Trophoblast cell (in vitro differentiated cells and primary cell): ENCODE measurements around the gene CRYBA4.

Source experiments
- DNase-seq, 2 donors: peaks; one replicate each; pipeline ENCODE4 v3.0.0-alpha.2; 2016
- H2AFZ ChIP-seq: 2 replicates; pipeline ENCODE4 v1.6.1; 2013; ENCODE audit warnings: low read length, moderate library complexity, mild to moderate bottlenecking; ENCODE audit not compliant: insufficient read depth, poor library complexity
- H2AK5ac ChIP-seq: 2 replicates; pipeline ENCODE4 v1.6.1; 2013; ENCODE audit warnings: mild to moderate bottlenecking, low read length
- H2BK120ac ChIP-seq: 2 replicates; pipeline ENCODE4 v1.6.1; 2013; ENCODE audit warnings: low read length, mild to moderate bottlenecking, moderate library complexity; ENCODE audit not compliant: insufficient read depth, poor library complexity
- H2BK12ac ChIP-seq: 2 replicates; pipeline ENCODE4 v1.6.1; 2013; ENCODE audit warnings: mild to moderate bottlenecking, low read length, moderate library complexity
- H2BK5ac ChIP-seq: 2 replicates; pipeline ENCODE4 v1.6.1; 2013; ENCODE audit warnings: low read length, low read depth, moderate library complexity, mild to moderate bottlenecking; ENCODE audit not compliant: poor library complexity
- H3K14ac ChIP-seq: 2 replicates; pipeline ENCODE4 v1.6.1; 2013; ENCODE audit warnings: mild to moderate bottlenecking, low read length
- H3K18ac ChIP-seq: 2 replicates; pipeline ENCODE4 v1.6.1; 2013; ENCODE audit warnings: mild to moderate bottlenecking, low read length
- H3K23ac ChIP-seq: 2 replicates; pipeline ENCODE4 v1.6.1; 2013; ENCODE audit warnings: low read length
- H3K27ac ChIP-seq: 2 replicates; pipeline ENCODE4 v1.5.1; 2013; ENCODE audit warnings: low read depth, mild to moderate bottlenecking, inconsistent platforms, low read length, moderate library complexity
- H3K27me3 ChIP-seq: 2 replicates; pipeline ENCODE4 v1.6.1; 2013; ENCODE audit warnings: inconsistent platforms, mild to moderate bottlenecking, low read length, moderate library complexity; ENCODE audit not compliant: insufficient read depth
- H3K36me3 ChIP-seq, 2 experiments: 1 replicate in 1 of 2; 2 replicates in 1 of 2; pipeline ENCODE4 v1.6.1; 2013; ENCODE audit warnings: low read length in 2 of 2, mild to moderate bottlenecking in 2 of 2, moderate library complexity in 1 of 2; ENCODE audit not compliant: insufficient read depth in 2 of 2, control insufficient read depth in 1 of 2
- H3K4ac ChIP-seq: 2 replicates; pipeline ENCODE4 v1.6.1; 2013; ENCODE audit warnings: low read depth, mild to moderate bottlenecking, low read length, moderate library complexity
- H3K4me1 ChIP-seq, 2 experiments: 1 replicate in 1 of 2; 2 replicates in 1 of 2; pipeline ENCODE4 v1.6.1; 2013; ENCODE audit warnings: low read length in 2 of 2, mild to moderate bottlenecking in 2 of 2, moderate library complexity in 1 of 2; ENCODE audit not compliant: insufficient read depth in 2 of 2, control insufficient read depth in 1 of 2
- H3K4me2 ChIP-seq: 2 replicates; pipeline ENCODE4 v1.6.1; 2013; ENCODE audit warnings: inconsistent platforms, mild to moderate bottlenecking, low read length, moderate library complexity
- H3K4me3 ChIP-seq: 2 replicates; pipeline ENCODE4 v1.5.1; 2013; ENCODE audit warnings: mild to moderate bottlenecking, low read depth, low read length, inconsistent platforms
- H3K79me1 ChIP-seq: one replicate; pipeline ENCODE4 v1.6.1; 2013; ENCODE audit warnings: low read length
- H3K79me2 ChIP-seq: 2 replicates; pipeline ENCODE4 v1.6.1; 2013; ENCODE audit warnings: low read length, mild to moderate bottlenecking; ENCODE audit not compliant: control insufficient read depth, insufficient read depth, poor library complexity
- H3K9ac ChIP-seq: 2 replicates; pipeline ENCODE4 v1.6.1; 2013; ENCODE audit warnings: mild to moderate bottlenecking, low read length
- H3K9me3 ChIP-seq: 2 replicates; pipeline ENCODE4 v1.6.1; 2013; ENCODE audit warnings: low read depth, mild to moderate bottlenecking, control low read depth, inconsistent platforms, low read length; ENCODE audit not compliant: insufficient read depth
- H4K12ac ChIP-seq: 2 replicates; pipeline ENCODE4 v1.6.1; 2013; ENCODE audit warnings: low read depth, mild to moderate bottlenecking, low read length, moderate library complexity
- H4K8ac ChIP-seq: 2 replicates; pipeline ENCODE4 v1.6.1; 2013; ENCODE audit warnings: low read depth, mild to moderate bottlenecking, low read length, moderate library complexity
- H4K91ac ChIP-seq: one replicate; pipeline ENCODE4 v1.6.1; 2013; ENCODE audit warnings: low read depth, mild to moderate bottlenecking, low read length, moderate library complexity
- WGBS: extraction: QIAGEN DNeasy Blood & Tissue Kit; methylation state at CpG from one replicate; pipeline ENCODE4 v1.1.7; 2013; ENCODE audit warnings: missing lambda C conversion rate; ENCODE audit not compliant: insufficient read length, insufficient coverage; ENCODE audit errors: extremely low coverage; 5-methylcytosine and 5-hydroxymethylcytosine counted together

CRYBA4 gene

DNA sequence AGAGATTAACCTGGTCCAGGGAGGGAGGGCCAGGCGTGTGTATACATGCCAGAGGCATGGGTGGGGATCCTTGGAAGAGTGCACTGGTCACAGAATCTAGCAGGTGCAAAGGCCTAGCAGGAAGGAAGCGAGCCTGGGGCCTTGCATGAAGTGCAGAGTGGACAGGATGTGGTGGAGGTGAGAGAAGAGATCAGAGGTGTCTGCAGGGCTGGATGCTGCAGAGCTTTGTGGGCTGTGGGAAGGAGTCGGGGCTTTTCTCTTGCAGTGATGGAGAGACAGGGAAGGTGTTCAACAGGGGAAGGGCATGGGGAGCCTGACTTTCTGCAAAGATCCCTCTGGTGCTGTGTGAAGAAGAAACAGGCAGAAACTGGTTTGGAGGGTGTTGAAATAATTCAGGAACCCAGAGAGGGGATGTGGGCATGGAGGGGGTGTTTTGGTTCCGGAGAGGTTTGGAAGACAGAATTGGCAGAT is 29.3 kb upstream of the CRYBA4 start:
- H2BK5ac ChIP-seq: no peak overlapping the region
- H3K4me3 ChIP-seq: no peak overlapping the region
- no peaks in the 10 kb centered on the region for H3K9me3 ChIP-seq
- H2BK12ac ChIP-seq: no peak overlapping the region
- H3K79me2 ChIP-seq: peaks cover 9% of the 10 kb centered on the region
- peaks cover 0 to 6% of the 10 kb centered on the region in 2 experiments for H3K4me1 ChIP-seq
- H3K27ac ChIP-seq: no peak overlapping the region
- peaks cover 7% of the 10 kb centered on the region for H3K79me1 ChIP-seq
- H3K18ac ChIP-seq: no peak overlapping the region
- no peak overlapping the region for H2BK120ac ChIP-seq
- no peak overlapping the region for H4K12ac ChIP-seq
- WGBS: no CpG with 5 or more reads among the region's 4 CpGs
- no peak overlapping the region for H3K9ac ChIP-seq
- no peak for DNase-seq
- no peaks in the 10 kb centered on the region for H3K36me3 ChIP-seq
- no peaks in the 10 kb centered on the region for H3K27me3 ChIP-seq
- H3K4me2 ChIP-seq: no peak overlapping the region
- no peak overlapping the region for H3K14ac ChIP-seq
- H2AK5ac ChIP-seq: no peak overlapping the region
- no peak overlapping the region for H3K4ac ChIP-seq
- H3K23ac ChIP-seq: no peak overlapping the region
- no peak overlapping the region for H2AFZ ChIP-seq
- no peak overlapping the region for H4K8ac ChIP-seq
- H4K91ac ChIP-seq: no peak overlapping the region

DNA sequence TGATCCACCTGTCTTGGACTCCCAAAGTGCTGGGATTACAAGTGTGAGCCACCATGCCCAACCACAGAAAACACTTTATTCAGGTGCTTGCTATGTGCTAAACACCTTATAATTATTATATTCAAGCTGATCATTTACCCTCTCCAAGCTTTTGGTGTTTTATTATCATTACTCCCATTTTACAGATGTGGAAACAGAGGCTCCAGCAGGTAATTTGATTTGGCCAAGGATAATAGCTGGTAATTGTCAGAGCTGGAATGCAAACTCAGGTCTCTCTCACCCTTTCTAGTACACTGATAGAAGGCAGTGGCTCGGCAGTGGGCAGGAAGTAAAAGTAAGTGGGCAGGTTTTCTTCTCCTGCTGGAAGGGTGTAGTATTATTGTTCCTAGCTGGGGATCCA is 28.0 kb upstream of the CRYBA4 start:
- Histone ChIP-seq H3K79me1 (peaks cover 7% of the 10 kb centered on the region), H3K9me3 (no peaks in the 10 kb centered on the region), H3K18ac (no peak overlapping the region), H4K12ac (no peak overlapping the region), H4K91ac (no peak overlapping the region), H3K14ac (no peak overlapping the region), H3K27ac (no peak overlapping the region), H3K4me2 (no peak overlapping the region), H2BK120ac (no peak overlapping the region), H3K4me1 (peaks cover 0 to 4% of the 10 kb centered on the region in 2 experiments), H2AFZ (no peak overlapping the region), H3K23ac (no peak overlapping the region), H2AK5ac (no peak overlapping the region), H2BK5ac (no peak overlapping the region), H4K8ac (no peak overlapping the region), H3K4ac (no peak overlapping the region), H3K4me3 (no peak overlapping the region), H3K79me2 (peaks cover 9% of the 10 kb centered on the region), H2BK12ac (no peak overlapping the region), H3K36me3 (no peaks in the 10 kb centered on the region), H3K27me3 (no peaks in the 10 kb centered on the region), H3K9ac (no peak overlapping the region)
- no CpG with 5 or more reads among the region's 1 CpG for WGBS
- DNase-seq: no peak

DNA sequence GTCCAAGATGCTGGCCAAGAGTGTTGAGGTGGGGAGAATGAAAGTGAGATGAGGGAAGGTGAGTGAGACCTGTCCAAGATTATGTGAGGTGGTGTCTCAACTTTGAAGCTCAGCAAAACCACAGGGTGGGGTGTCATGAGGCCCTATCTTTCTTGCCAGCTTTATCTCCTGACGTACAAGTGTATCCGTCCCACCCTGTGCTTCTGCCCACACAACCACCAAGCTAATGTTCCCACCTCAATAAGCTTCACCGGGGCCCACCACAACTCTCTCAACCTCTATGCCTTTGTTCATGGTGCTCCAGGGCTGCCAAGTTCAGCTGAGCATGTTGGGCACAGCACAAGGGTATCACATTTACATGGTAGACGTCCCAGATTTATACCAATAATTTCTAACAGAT is 24.7 kb upstream of the CRYBA4 start:
- H3K9me3 ChIP-seq: no peaks in the 10 kb centered on the region
- no peaks in the 10 kb centered on the region for H3K79me2 ChIP-seq
- H3K4me1 ChIP-seq: no peaks in the 10 kb centered on the region
- H2BK120ac ChIP-seq: no peak overlapping the region
- H2AK5ac ChIP-seq: no peak overlapping the region
- no peak overlapping the region for H3K9ac ChIP-seq
- H3K27ac ChIP-seq: no peak overlapping the region
- H4K91ac ChIP-seq: no peak overlapping the region
- H3K4me3 ChIP-seq: no peak overlapping the region
- no peaks in the 10 kb centered on the region for H3K27me3 ChIP-seq
- no CpG with 5 or more reads among the region's 4 CpGs for WGBS
- no peak overlapping the region for H3K4me2 ChIP-seq
- no peak overlapping the region for H2AFZ ChIP-seq
- H2BK5ac ChIP-seq: no peak overlapping the region
- no peak overlapping the region for H2BK12ac ChIP-seq
- H3K36me3 ChIP-seq: no peaks in the 10 kb centered on the region
- H4K12ac ChIP-seq: no peak overlapping the region
- no peak overlapping the region for H3K4ac ChIP-seq
- H3K14ac ChIP-seq: no peak overlapping the region
- H3K23ac ChIP-seq: no peak overlapping the region
- no peak for DNase-seq
- no peak overlapping the region for H4K8ac ChIP-seq
- H3K79me1 ChIP-seq: no peaks in the 10 kb centered on the region
- H3K18ac ChIP-seq: no peak overlapping the region

DNA sequence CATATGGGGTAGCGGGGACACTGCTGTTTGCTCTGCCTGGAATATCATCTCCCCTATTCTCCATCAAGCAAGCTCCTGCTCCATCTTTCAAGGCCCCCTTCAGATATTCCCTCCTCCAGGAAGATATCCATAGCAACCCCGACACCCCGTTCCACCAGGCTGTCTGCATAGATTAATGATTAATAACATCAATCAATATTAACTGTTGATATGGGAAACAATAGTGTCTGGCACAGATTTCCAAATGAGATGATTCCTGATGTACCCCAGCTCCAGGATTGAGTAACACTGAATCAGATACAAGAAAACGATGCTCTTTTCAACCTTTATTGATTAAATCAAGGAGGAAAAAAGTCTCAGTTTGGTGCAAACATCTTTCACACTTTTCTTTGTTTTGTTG is 24.3 kb upstream of the CRYBA4 start:
- no peak for DNase-seq
- Histone ChIP-seq H2AFZ (no peak overlapping the region), H3K27me3 (no peaks in the 10 kb centered on the region), H3K4me2 (no peak overlapping the region), H4K91ac (no peak overlapping the region), H3K23ac (no peak overlapping the region), H2BK120ac (no peak overlapping the region), H4K12ac (no peak overlapping the region), H2AK5ac (no peak overlapping the region), H3K79me2 (no peaks in the 10 kb centered on the region), H3K4me3 (no peak overlapping the region), H3K9me3 (no peaks in the 10 kb centered on the region), H3K14ac (no peak overlapping the region), H3K27ac (no peak overlapping the region), H3K4ac (no peak overlapping the region), H3K79me1 (no peaks in the 10 kb centered on the region), H2BK5ac (no peak overlapping the region), H3K18ac (no peak overlapping the region), H3K4me1 (no peaks in the 10 kb centered on the region), H4K8ac (no peak overlapping the region), H3K9ac (no peak overlapping the region), H3K36me3 (no peaks in the 10 kb centered on the region), H2BK12ac (no peak overlapping the region)
- WGBS: no CpG with 5 or more reads among the region's 4 CpGs
